Uterus (tissue), 2 donors: Measurements from ENCODE around the gene HDAC5.

ENCODE experiments used
- POLR2A ChIP-seq, 2 donors: fragments of 450-650 bp; IDR thresholded peaks; one replicate each; pipeline ENCODE4 v1.6.1; 2016; ENCODE audit warnings: antibody characterized with exemption in 2 of 2, mild to moderate bottlenecking in 1 of 2, moderate library complexity in 1 of 2
- TF ChIP-seq, protein P1 (sequence below), 4 experiments: fragments of 200-600 bp in 2 of 4; fragments of 450-650 bp in 2 of 4; sonication (generic) in 2 of 4; IDR thresholded peaks; one replicate each; pipeline ENCODE4 v1.5.1; 2016 to 2019; ENCODE audit warnings: antibody characterized with exemption in 4 of 4, mild to moderate bottlenecking in 2 of 4, moderate library complexity in 1 of 4

DNA sequence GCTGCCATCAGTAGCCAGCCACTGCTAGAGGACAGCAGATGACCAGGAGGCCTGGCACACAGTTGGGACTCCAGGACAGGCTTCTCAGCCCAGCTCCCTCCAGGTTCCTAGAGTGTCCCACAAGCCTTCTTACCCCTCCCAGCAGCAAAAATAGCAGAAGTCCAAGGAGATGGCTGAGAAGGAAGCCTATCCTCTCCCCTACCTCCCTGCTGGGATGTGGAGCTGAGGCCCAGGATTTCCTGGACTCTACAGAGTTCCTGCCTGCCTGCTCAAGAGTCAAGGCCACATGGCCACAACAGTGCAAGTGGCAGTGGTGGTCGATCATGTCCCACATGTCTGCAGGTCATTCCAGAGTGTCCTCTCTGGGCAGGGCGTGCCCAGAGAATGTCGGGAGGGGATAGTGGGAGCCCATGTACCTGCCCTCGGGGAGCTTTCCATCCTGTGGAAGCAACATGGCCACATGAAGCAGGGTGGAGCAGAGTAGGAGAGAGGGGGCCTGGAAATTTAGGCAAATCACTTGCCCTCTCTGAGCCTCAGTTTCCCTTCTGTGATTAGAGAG is 10.6 kb upstream of the HDAC5 start:
- TF ChIP-seq, protein P1, sequence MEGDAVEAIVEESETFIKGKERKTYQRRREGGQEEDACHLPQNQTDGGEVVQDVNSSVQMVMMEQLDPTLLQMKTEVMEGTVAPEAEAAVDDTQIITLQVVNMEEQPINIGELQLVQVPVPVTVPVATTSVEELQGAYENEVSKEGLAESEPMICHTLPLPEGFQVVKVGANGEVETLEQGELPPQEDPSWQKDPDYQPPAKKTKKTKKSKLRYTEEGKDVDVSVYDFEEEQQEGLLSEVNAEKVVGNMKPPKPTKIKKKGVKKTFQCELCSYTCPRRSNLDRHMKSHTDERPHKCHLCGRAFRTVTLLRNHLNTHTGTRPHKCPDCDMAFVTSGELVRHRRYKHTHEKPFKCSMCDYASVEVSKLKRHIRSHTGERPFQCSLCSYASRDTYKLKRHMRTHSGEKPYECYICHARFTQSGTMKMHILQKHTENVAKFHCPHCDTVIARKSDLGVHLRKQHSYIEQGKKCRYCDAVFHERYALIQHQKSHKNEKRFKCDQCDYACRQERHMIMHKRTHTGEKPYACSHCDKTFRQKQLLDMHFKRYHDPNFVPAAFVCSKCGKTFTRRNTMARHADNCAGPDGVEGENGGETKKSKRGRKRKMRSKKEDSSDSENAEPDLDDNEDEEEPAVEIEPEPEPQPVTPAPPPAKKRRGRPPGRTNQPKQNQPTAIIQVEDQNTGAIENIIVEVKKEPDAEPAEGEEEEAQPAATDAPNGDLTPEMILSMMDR (IDR thresholded peaks at IDR 0.05) = no peak
- TF ChIP-seq POLR2A (IDR thresholded peaks at IDR 0.05) = no peak
